Activated CD4-positive, alpha-beta T cell treated with anti-CD3 and anti-CD28 coated beads, Interleukin-2, amount 10 ng/mL, durations not matched to agents 24 days and 14 days (primary cell): Measurements from ENCODE around the gene ARSG. TPM values are rescaled to one million over a fixed set of nuclear protein-coding genes. Genes with fewer than 3 reads are reported as not detected.
"Not testable (repeated sequence)": the region's sequence is repeated elsewhere in the genome, so short reads cannot be mapped to it uniquely, and the experiment has no call there.

Experiments
- DNase-seq: peaks from one replicate; pipeline ENCODE4 v3.0.0; 2022
- H3K27ac Mint-ChIP-seq: one replicate; pipeline ENCODE4 v1.8.0; 2022; ENCODE audit warnings: mild to moderate bottlenecking, mixed read lengths
- H3K27me3 Mint-ChIP-seq: one replicate; pipeline ENCODE4 v1.8.0; 2022; ENCODE audit warnings: mixed read lengths
- H3K36me3 Mint-ChIP-seq: one replicate; pipeline ENCODE4 v1.8.0; 2022; ENCODE audit warnings: low read depth, mild to moderate bottlenecking, mixed read lengths
- H3K4me1 Mint-ChIP-seq: one replicate; pipeline ENCODE4 v1.8.0; 2021; ENCODE audit warnings: mixed read lengths
- H3K4me3 Mint-ChIP-seq: one replicate; pipeline ENCODE4 v1.8.0; 2022; ENCODE audit warnings: mild to moderate bottlenecking, moderate library complexity, mixed read lengths
- H3K9me3 Mint-ChIP-seq: one replicate; pipeline ENCODE4 v1.8.0; 2021; ENCODE audit warnings: mixed read lengths
- intact Hi-C: fragments of 100-400 bp; cut with micrococcal nuclease; formaldehyde crosslinking; loops from one replicate; pipeline ENCODE4 v1.15.1; 2023
- total RNA-seq: library from RNA; stranded (reverse); gene quantifications from 2 replicates; pipeline ENCODE4 v1.2.3, GENCODE V29; 2022

The ARSG gene
- total RNA-seq, 1 donor from 2014 or later, result 5.6 TPM

DNA sequence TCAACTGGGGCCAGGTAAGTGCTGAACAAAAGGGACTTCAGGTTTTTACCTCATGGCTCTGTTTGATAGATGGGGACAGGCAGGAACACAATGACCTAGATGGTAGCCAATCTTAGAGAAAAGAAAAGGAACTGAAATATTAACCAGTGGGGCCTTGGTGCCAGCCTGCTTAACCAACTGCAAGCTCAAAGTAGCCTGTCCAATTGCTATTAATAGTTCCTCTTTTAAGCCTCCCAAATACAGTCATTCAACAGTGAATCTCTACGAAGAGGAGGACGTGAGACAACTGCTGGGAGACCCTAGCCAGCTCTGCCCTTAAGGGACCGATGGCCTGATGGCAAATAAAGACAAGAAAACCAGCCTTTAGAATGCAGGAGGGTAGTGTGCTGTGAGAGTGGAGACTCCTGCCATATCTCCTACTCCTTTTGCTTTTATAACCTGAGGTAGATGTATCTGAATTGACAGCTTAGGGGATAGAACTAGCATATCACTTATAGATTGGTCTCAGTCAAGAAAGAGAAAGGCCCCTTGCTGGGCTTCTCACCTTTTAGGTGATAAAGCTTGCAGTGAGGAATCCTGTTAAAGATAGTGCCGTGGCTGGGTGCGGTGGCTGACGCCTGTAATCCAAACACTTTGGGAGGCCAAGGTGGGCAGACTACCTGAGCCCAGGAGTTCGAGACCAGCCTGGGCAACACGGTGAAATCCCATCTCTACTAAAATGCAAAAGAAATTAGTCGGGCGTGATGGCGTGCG is 28.3 kb downstream of the ARSG start:
- no peak for DNase-seq
- intact Hi-C loops, result no loop called here
- H3K4me1 Mint-ChIP-seq, result peaks cover 20% of the 10 kb centered on the region
- H3K36me3 Mint-ChIP-seq, result no peaks in the 10 kb centered on the region
- H3K4me3 Mint-ChIP-seq, result no peak overlapping the region
- H3K9me3 Mint-ChIP-seq, result peaks cover 5% of the 10 kb centered on the region
- H3K27ac Mint-ChIP-seq, result no peak overlapping the region
- no peaks in the 10 kb centered on the region for H3K27me3 Mint-ChIP-seq

DNA sequence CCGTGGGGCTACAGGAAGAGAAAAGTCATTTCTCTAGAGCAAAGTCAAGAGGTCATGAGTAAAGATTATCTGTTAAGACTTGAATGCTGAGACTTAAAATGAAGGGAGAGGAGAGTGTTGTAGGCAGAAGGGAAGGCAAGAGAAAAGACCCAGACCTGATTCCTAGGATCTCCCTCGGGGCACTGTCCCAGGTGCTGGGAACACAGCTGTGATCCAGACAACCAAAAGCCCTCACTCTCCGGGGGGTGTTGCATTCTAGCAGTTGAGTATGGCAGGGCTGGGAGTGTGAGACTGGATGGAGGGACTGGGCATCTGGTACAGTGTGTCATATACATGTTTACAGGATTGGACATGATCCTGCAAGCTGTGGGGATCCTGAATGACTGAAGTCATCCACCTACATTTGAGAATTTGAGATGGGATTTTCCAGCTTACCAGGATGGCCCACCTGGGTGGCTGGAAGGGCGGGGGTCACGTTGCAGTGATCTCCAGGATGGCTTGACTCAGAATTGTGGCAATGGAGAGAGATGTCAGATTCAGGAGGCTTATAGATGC is 29.1 kb downstream of the ARSG start:
- Mint-ChIP-seq H3K4me3 (no peak overlapping the region), H3K36me3 (no peaks in the 10 kb centered on the region), H3K27me3 (no peaks in the 10 kb centered on the region), H3K27ac (no peak overlapping the region), H3K4me1 (peaks cover 12% of the 10 kb centered on the region), H3K9me3 (peaks cover 5% of the 10 kb centered on the region)
- intact Hi-C loops, result no loop called here
- DNase-seq, result no peak

DNA sequence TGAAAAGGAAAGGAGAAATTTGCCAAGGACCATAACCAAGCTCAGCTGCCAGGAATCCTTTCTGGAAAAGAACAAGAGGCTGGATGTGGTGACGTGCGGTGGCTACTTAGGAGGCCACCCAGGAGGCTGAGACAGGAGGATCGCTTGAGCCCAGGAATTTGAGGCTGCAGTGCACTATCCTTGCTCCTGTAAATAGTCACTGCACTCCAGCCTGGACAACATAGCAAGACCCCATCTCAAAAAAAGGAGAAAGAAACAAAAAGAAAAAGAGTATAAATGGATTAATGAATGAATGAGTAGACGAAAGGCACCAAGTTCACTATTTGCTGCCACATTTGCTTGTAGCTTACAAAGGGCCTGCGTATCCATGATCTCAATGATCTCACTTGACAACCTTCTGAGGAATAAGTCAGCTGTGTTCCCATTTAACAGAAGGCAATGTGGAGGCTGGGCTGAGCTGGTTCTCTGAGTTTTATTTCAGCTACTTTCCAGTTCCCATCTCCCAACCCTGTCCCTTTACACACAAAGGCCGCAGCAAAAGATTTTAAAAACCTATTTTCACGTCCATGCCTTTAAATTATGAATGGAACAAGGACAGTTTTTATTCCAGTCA is 29.8 kb downstream of the ARSG start:
- no peaks in the 10 kb centered on the region for H3K36me3 Mint-ChIP-seq
- peaks cover 3% of the 10 kb centered on the region for H3K9me3 Mint-ChIP-seq
- H3K4me3 Mint-ChIP-seq, result no peak overlapping the region
- DNase-seq, result no peak
- intact Hi-C loops, result no loop called here
- H3K4me1 Mint-ChIP-seq, result peaks cover 10% of the 10 kb centered on the region
- H3K27me3 Mint-ChIP-seq, result no peaks in the 10 kb centered on the region
- no peak overlapping the region for H3K27ac Mint-ChIP-seq

DNA sequence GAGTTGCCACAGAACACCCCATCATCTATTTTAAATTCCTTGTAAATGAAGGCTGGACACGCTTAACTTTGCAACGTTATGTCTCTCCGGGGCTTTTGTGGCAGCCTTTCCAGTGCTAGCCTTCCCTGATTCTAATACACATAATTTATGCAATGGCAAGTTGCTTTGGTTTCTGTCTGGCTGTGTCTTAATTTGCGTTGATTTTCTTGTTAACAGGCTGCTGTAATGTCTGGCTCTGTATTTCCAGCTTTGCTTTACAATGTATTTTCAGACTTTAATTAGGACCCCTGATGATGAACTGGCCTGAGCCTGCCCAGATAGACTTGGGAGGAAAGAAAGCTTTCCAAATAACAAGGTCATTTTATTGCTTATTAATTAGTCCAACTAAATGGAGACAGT is 30.3 kb downstream of the ARSG start:
- intact Hi-C loops, result no loop called here
- no peak overlapping the region for H3K4me3 Mint-ChIP-seq
- no peaks in the 10 kb centered on the region for H3K36me3 Mint-ChIP-seq
- no peaks in the 10 kb centered on the region for H3K9me3 Mint-ChIP-seq
- no peak overlapping the region for H3K27ac Mint-ChIP-seq
- DNase-seq, result no peak
- H3K27me3 Mint-ChIP-seq, result no peaks in the 10 kb centered on the region
- peaks cover 10% of the 10 kb centered on the region for H3K4me1 Mint-ChIP-seq

DNA sequence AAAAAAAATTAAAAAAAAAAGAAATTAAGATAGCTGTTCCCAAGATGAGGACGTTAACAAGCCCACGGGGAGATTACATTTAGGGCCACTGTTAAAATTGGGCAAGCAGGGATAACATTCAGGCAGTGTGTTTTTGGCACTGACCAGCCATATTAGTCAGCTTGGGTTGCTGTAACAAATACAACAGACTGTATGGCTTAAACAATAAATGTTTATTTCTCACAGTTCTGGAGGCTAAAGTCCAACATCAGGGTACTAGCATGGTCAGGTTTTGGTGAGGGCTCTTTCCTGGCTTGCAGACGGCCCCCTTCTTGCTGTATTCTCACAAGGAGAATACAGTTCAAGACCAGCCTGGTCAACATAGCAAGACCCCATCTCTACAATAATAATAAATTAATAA is 31.3 kb downstream of the ARSG start:
- H3K4me3 Mint-ChIP-seq, result no peak overlapping the region
- DNase-seq, result no peak
- intact Hi-C loops, result no loop called here
- peaks cover 16% of the 10 kb centered on the region for H3K4me1 Mint-ChIP-seq
- no peak overlapping the region for H3K27ac Mint-ChIP-seq
- no peaks in the 10 kb centered on the region for H3K9me3 Mint-ChIP-seq
- H3K27me3 Mint-ChIP-seq, result no peaks in the 10 kb centered on the region
- no peaks in the 10 kb centered on the region for H3K36me3 Mint-ChIP-seq

DNA sequence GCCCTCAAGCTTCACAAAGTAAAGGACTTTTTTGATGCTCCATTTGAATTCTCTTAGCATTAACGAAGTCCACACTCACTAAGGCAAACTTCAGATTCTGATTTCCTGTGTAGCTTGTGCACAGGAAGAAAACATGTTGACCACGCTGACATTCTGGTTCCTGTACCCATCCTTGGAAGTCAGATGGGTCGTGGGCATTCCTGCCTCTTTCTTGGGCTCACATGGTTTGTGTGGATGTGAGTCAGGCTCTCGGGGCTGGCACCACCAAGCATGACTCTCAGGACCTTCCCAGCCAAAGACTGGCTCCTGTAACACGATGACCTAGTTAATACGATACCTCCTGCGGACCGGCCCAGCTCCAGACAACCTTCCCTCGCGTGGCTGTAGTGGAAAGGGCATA is 32.8 kb downstream of the ARSG start:
- Mint-ChIP-seq H3K4me3 (no peak overlapping the region), H3K27ac (no peak overlapping the region), H3K9me3 (no peaks in the 10 kb centered on the region), H3K27me3 (no peaks in the 10 kb centered on the region), H3K36me3 (no peaks in the 10 kb centered on the region), H3K4me1 (peaks cover 17% of the 10 kb centered on the region)
- DNase-seq, result no peak
- intact Hi-C loops, result no loop called here

DNA sequence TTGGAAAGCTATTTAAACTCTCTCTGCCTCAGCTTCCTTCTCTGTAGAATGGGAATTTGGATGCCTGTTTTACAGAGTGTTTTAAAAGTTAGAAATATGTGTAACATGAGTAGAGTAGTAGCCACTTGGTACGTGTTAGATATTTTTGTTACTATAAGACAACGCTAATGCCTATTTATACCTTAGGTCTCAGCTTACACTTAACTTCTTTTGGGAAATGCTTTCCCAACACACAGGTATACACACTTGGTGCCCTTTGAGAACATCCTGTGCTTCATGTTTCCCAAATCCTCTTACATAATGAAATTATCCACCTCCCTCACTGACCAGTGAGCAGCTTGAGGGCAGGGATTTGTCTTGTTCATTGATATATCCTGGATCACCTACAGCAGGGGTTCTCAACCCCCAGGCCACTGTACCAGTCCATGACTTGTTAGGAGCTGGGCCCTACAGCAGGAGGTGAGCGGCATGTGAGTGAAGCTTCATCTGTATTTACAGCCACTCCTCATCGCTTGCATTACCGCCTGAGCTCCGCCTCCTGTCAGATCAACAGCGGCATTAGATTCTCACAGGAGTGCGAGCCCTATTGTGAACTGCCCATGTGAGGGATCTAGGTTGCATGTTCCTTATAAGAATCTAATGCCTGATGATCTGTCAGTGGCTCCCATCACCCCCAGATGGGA is 33.5 kb downstream of the ARSG start:
- no peak overlapping the region for H3K4me3 Mint-ChIP-seq
- no peaks in the 10 kb centered on the region for H3K27me3 Mint-ChIP-seq
- H3K27ac Mint-ChIP-seq, result no peak overlapping the region
- H3K9me3 Mint-ChIP-seq, result no peaks in the 10 kb centered on the region
- DNase-seq, result no peak
- H3K4me1 Mint-ChIP-seq, result peaks cover 17% of the 10 kb centered on the region
- H3K36me3 Mint-ChIP-seq, result no peaks in the 10 kb centered on the region
- intact Hi-C loops, result no loop called here

DNA sequence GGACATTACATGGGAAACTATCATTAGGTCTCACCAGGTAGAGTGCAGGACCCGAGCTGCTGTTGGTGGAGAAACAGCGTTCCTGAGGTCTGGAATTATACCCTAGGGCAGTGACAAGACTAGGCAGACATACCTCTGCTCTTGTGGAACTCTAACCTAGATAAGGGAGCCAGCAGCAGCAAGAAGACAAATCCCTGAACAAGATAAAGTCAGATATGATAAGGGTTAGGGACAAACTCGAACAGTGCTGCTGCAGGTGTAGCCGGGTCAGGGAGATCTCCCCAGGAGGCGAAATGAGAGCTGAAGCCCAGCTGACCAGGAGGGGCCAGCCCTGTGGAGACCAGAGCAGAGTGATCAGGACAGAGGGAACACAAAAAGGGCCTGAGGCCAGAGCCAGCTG is 34.7 kb downstream of the ARSG start:
- peaks cover 17% of the 10 kb centered on the region for H3K4me1 Mint-ChIP-seq
- no peak for DNase-seq
- no peaks in the 10 kb centered on the region for H3K27me3 Mint-ChIP-seq
- H3K36me3 Mint-ChIP-seq, result no peaks in the 10 kb centered on the region
- no peak overlapping the region for H3K4me3 Mint-ChIP-seq
- peaks cover 5% of the 10 kb centered on the region for H3K9me3 Mint-ChIP-seq
- intact Hi-C loops, result no loop called here
- H3K27ac Mint-ChIP-seq, result no peak overlapping the region

DNA sequence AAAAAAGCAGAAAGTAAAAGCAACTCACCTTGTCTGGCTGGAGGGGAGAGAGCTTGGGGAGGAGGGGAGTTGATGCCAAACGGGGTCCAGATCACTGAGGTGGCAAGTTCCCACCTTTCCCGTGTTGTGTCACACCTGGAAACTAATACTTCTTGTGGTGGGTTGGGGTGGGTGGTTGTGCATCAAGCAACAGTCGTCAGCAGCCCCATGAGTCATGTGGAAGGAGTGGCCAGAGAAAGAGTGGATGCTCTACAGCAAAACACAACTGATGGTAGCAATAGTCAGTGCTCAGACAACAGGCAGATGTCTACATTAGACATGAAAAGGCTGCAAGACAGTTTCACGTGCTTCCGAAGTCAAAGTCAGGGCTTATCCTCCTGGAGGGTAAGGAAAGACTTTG is 35.4 kb downstream of the ARSG start:
- no peak for DNase-seq
- intact Hi-C loops, result no loop called here
- peak overlapping the region; percentile 43 for H3K27ac Mint-ChIP-seq
- peaks cover 2% of the 10 kb centered on the region for H3K36me3 Mint-ChIP-seq
- peaks cover 8% of the 10 kb centered on the region for H3K9me3 Mint-ChIP-seq
- H3K4me3 Mint-ChIP-seq, result no peak overlapping the region
- peaks cover 17% of the 10 kb centered on the region for H3K4me1 Mint-ChIP-seq
- no peaks in the 10 kb centered on the region for H3K27me3 Mint-ChIP-seq

DNA sequence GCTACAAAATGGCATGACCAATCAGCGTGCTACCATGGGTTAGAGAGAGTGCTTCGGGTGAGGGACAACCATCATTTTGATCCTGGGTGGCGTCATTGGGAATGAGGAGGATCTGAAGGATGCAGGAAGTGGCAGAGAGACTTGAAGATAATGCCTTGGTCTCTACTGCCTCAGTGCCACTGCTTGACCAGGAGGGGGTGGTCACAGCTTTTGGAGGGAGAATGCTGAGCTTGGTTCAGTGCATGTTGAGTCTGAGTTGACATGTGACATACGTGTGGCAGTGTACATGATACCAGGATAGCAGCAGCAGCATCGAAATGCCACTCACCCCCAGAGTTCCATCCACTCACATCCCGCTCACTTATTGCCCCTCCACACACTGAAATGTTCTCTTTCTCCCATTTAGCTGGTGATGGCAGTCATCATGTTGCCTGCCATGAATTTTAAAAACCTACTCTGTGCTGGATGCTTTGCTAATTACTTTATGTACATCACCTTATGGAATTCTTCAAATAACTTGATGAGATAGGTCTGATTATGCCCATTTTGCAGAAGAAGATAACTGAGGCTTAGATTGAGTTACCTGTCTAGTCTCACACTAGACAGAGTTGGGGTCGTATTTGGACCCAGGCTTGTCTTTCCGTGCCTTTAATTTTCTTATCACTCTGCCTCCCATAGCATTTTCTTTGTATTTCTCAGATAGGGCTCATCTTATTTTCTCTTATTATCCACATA is 36.7 kb downstream of the ARSG start:
- intact Hi-C loops, result no loop called here
- no peaks in the 10 kb centered on the region for H3K27me3 Mint-ChIP-seq
- no peak overlapping the region for H3K4me3 Mint-ChIP-seq
- peaks cover 4% of the 10 kb centered on the region for H3K36me3 Mint-ChIP-seq
- no peak for DNase-seq
- peaks cover 17% of the 10 kb centered on the region for H3K4me1 Mint-ChIP-seq
- H3K9me3 Mint-ChIP-seq, result peaks cover 12% of the 10 kb centered on the region
- H3K27ac Mint-ChIP-seq, result no peak overlapping the region

DNA sequence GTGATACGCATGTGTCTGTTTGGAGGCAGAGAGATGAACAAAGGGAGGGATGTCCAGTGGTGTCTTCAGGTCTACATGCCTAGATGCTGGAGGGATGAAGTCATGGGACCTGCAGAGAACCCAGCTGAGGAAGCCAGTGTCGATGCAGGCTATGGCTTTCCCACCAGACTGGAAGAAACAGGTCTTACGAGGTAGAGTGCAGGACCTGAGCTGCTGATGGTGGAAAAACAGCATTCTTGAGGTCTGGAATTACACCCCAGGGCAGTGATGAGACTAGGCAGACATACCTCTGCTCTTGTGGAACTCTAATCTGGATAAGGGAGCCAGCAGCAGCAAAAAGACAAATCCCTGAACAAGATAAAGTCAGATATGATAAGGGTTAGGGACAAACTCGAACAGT is 37.4 kb downstream of the ARSG start:
- peaks cover 4% of the 10 kb centered on the region for H3K36me3 Mint-ChIP-seq
- no peak overlapping the region for H3K27ac Mint-ChIP-seq
- DNase-seq, result no peak
- intact Hi-C loops, result no loop called here
- peaks cover 15% of the 10 kb centered on the region for H3K4me1 Mint-ChIP-seq
- H3K9me3 Mint-ChIP-seq, result peaks cover 14% of the 10 kb centered on the region
- no peak overlapping the region for H3K4me3 Mint-ChIP-seq
- H3K27me3 Mint-ChIP-seq, result no peaks in the 10 kb centered on the region

DNA sequence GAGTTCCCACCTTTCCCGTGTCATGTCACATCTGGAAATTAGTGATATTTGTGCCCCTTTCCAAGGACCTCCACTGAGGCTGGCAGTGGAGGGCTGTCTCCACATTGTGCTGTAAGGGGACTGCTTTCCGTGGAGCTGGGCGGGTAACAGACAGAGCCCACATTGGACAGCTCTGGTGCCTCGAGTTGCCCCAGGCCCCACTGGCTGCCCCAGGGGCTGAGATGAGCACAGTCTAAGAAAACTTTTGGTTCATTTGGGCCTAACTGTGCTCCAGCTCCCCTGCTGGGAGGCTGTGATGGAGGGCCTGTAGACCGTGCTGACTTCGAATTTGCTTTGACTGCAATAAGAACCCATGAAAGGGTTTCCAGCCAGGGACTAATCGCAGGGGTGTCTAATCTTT is 38.0 kb downstream of the ARSG start:
- H3K27ac Mint-ChIP-seq, result no peak overlapping the region
- H3K4me1 Mint-ChIP-seq, result peaks cover 12% of the 10 kb centered on the region
- peaks cover 4% of the 10 kb centered on the region for H3K36me3 Mint-ChIP-seq
- intact Hi-C loops, result no loop called here
- peaks cover 14% of the 10 kb centered on the region for H3K9me3 Mint-ChIP-seq
- no peak for DNase-seq
- H3K27me3 Mint-ChIP-seq, result no peaks in the 10 kb centered on the region
- H3K4me3 Mint-ChIP-seq, result no peak overlapping the region

DNA sequence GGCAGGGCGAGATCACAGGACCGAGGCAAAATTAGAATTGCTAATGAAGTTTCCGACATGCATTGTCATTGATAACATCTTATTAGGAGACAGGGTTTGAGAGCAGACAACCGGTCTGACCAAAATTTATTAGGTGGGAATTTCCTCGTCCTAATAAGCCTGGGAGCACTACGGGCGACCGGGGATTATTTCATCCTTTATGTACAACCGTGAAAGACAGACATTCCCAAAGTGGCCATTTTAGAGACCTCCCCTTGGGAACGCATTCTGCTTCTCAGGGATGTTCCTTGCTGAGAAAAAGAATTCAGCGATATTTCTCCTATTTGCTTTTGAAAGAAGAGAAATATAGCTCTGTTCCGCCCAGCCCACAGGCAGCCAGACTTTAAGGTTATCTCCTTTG is 40.6 kb downstream of the ARSG start:
- H3K27ac Mint-ChIP-seq, H3K36me3 Mint-ChIP-seq, H3K27me3 Mint-ChIP-seq, intact Hi-C loops, DNase-seq, H3K4me1 Mint-ChIP-seq, H3K4me3 Mint-ChIP-seq: not testable (repeated sequence)
- peaks cover 14% of the 10 kb centered on the region for H3K9me3 Mint-ChIP-seq

DNA sequence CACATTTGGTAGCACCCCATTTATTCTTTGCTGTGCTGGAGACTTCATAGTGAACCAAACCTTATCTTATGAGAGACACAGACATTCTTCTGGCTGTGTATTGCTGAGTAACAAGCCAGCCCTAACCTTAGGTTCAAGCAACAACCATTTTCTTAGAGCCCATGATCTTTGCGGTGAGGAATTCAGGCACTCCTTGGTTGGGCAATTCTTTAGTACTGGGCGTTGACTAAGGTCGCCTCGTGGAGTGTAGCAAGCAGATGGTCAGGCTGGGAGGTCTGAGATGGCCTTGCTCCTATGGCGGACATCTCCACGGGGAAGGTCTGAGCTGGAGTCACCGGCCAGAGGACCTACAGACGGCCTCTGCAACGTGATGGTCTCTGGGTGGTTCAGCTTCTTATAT is 43.1 kb downstream of the ARSG start:
- Mint-ChIP-seq H3K27me3 (no peaks in the 10 kb centered on the region), H3K4me3 (no peak overlapping the region), H3K36me3 (peaks cover 4% of the 10 kb centered on the region), H3K4me1 (no peaks in the 10 kb centered on the region), H3K27ac (no peak overlapping the region), H3K9me3 (peaks cover 14% of the 10 kb centered on the region)
- no peak for DNase-seq
- intact Hi-C loops, result no loop called here
